ENCODE data around the gene NUAK1. TPM values are rescaled to one million over a fixed set of nuclear protein-coding genes. Genes with fewer than 3 reads are reported as not detected.

Gene NUAK1
- polyA plus RNA-seq, 1 donor from 2014 or later = 8.3 TPM

DNA sequence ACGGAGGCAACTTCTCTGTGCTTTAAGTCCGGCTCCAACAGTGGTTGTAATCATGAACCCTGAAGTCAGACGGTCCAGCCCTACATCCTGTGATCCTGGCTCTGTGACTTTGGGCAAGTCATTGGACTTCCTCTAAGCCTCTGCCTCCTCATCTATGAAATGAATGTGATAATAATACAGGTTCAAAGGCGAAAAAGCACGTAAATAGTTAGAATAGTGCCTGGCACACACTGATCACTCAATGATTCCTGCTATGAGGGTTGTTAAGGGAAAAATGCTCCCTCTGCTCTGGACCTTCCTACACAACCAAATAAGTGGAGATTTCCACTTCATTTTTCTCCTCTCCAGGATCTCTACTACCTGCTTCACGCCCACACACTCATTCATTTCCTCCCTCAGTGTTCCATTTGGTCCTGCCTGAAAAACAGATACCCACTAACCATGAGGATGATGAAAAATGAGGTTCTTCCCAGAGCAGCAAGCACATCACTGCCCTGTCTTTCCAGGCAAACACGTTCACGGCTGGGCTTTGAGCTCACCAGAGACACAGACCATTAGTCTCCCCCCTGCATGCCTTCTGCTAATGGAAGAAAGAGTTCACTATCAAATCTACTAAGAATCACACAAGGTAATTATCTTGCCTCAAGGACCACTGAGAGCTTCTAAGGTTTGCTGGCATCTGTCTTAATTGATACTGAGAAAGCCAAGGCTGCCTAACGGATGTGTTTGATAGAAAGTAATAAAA, 13.2 kb downstream of the NUAK1 start:
- Histone ChIP-seq H3K9ac (ENCODE audit: low read length) (no peak overlapping the region), H3K9me3 (ENCODE audit: low read length) (no peaks in the 10 kb centered on the region), H2AFZ (ENCODE audit: low read depth, low read length) (no peak overlapping the region), H3K27ac (ENCODE audit: low read length) (no peak overlapping the region), H3F3A (ENCODE audit: insufficient read depth, low read length, poor library complexity, severe bottlenecking) (no peaks in the 10 kb centered on the region), H3K4me2 (ENCODE audit: low read length) (no peak overlapping the region), H4K20me1 (ENCODE audit: insufficient read depth) (no peaks in the 10 kb centered on the region), H3K79me2 (replicated peaks; ENCODE audit: insufficient read depth, low read length) (peaks cover 18% of the 10 kb centered on the region), H3K36me3 (ENCODE audit: insufficient read depth, low read length) (no peaks in the 10 kb centered on the region), H3K9me2 (ENCODE audit: insufficient read depth, low read length) (no peaks in the 10 kb centered on the region), H3K4me3 (ENCODE audit: low read length) (no peak overlapping the region), H3K27me3 (ENCODE audit: insufficient read depth, low read depth, low read length) (no peaks in the 10 kb centered on the region)
- TF ChIP-seq TAF1 (IDR thresholded peaks at IDR 0.05; ENCODE audit: low read depth) (no peak), POLR2AphosphoS5 (IDR thresholded peaks at IDR 0.05) (no peak), RAD21 (conservative IDR thresholded peaks at IDR 0.05) (no peak), SMC3 (conservative IDR thresholded peaks at IDR 0.05; ENCODE audit: poor library complexity) (no peak), EZH2 (IDR thresholded peaks at IDR 0.05; ENCODE audit: borderline replicate concordance, insufficient read depth, low read length, poor library complexity, severe bottlenecking) (no peak), EP300 (conservative IDR thresholded peaks at IDR 0.05; ENCODE audit: poor library complexity, severe bottlenecking) (no peak), MXI1 (conservative IDR thresholded peaks at IDR 0.05; ENCODE audit: poor library complexity, severe bottlenecking) (no peak)
- TF ChIP-seq, protein P1, sequence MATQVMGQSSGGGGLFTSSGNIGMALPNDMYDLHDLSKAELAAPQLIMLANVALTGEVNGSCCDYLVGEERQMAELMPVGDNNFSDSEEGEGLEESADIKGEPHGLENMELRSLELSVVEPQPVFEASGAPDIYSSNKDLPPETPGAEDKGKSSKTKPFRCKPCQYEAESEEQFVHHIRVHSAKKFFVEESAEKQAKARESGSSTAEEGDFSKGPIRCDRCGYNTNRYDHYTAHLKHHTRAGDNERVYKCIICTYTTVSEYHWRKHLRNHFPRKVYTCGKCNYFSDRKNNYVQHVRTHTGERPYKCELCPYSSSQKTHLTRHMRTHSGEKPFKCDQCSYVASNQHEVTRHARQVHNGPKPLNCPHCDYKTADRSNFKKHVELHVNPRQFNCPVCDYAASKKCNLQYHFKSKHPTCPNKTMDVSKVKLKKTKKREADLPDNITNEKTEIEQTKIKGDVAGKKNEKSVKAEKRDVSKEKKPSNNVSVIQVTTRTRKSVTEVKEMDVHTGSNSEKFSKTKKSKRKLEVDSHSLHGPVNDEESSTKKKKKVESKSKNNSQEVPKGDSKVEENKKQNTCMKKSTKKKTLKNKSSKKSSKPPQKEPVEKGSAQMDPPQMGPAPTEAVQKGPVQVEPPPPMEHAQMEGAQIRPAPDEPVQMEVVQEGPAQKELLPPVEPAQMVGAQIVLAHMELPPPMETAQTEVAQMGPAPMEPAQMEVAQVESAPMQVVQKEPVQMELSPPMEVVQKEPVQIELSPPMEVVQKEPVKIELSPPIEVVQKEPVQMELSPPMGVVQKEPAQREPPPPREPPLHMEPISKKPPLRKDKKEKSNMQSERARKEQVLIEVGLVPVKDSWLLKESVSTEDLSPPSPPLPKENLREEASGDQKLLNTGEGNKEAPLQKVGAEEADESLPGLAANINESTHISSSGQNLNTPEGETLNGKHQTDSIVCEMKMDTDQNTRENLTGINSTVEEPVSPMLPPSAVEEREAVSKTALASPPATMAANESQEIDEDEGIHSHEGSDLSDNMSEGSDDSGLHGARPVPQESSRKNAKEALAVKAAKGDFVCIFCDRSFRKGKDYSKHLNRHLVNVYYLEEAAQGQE (IDR thresholded peaks at IDR 0.05; ENCODE audit: borderline replicate concordance) = no peak
- TF ChIP-seq, protein P2, sequence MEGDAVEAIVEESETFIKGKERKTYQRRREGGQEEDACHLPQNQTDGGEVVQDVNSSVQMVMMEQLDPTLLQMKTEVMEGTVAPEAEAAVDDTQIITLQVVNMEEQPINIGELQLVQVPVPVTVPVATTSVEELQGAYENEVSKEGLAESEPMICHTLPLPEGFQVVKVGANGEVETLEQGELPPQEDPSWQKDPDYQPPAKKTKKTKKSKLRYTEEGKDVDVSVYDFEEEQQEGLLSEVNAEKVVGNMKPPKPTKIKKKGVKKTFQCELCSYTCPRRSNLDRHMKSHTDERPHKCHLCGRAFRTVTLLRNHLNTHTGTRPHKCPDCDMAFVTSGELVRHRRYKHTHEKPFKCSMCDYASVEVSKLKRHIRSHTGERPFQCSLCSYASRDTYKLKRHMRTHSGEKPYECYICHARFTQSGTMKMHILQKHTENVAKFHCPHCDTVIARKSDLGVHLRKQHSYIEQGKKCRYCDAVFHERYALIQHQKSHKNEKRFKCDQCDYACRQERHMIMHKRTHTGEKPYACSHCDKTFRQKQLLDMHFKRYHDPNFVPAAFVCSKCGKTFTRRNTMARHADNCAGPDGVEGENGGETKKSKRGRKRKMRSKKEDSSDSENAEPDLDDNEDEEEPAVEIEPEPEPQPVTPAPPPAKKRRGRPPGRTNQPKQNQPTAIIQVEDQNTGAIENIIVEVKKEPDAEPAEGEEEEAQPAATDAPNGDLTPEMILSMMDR (IDR thresholded peaks at IDR 0.05; ENCODE audit: poor library complexity, severe bottlenecking) = no peak

DNA sequence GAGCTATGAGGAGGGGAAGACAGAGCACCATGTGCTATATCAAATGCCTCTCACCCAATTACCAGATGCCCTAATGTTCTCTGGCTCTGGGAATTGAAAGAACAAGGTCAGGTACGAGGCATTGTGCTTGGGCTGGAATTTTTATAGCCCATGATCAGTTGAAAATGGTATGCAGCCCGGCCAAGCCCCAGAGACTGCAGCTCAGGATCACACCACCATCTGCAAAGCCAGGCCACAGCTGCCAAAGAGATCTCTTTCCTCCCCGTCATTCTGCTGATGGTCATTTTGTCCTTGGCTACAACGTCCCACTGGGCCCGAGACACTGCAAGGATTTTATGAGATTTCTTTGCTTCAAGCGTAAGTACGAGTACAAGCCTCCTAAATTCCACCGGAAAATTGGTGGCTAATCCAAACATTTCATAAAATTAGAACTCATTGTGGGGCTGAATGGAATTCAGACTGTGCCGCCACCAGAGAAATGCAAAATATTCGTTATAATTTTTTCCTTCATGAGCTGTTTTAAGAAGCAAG, 15.1 kb downstream of the NUAK1 start:
- Histone ChIP-seq H3F3A (ENCODE audit: insufficient read depth, low read length, poor library complexity, severe bottlenecking) (no peaks in the 10 kb centered on the region), H3K9me3 (ENCODE audit: low read length) (no peaks in the 10 kb centered on the region), H3K27ac (ENCODE audit: low read length) (no peak overlapping the region), H3K4me2 (ENCODE audit: low read length) (no peak overlapping the region), H3K36me3 (ENCODE audit: insufficient read depth, low read length) (no peaks in the 10 kb centered on the region), H3K9ac (ENCODE audit: low read length) (no peak overlapping the region), H3K9me2 (ENCODE audit: insufficient read depth, low read length) (no peaks in the 10 kb centered on the region), H4K20me1 (ENCODE audit: insufficient read depth) (no peaks in the 10 kb centered on the region), H3K4me3 (ENCODE audit: low read length) (no peak overlapping the region), H3K79me2 (replicated peaks; ENCODE audit: insufficient read depth, low read length) (peaks cover 18% of the 10 kb centered on the region), H3K27me3 (ENCODE audit: insufficient read depth, low read depth, low read length) (no peaks in the 10 kb centered on the region), H2AFZ (ENCODE audit: low read depth, low read length) (no peak overlapping the region)
- no peak for TF ChIP-seq POLR2AphosphoS5 (IDR thresholded peaks at IDR 0.05)
- TF ChIP-seq, protein P2 (IDR thresholded peaks at IDR 0.05; ENCODE audit: poor library complexity, severe bottlenecking) = no peak
